Measurements from ENCODE around the gene CASK. TPM values are rescaled to one million over a fixed set of nuclear protein-coding genes. Genes with fewer than 3 reads are reported as not detected.

CASK gene
- polyA plus RNA-seq, 1 donor from 2014 or later: 58.3 TPM

DNA sequence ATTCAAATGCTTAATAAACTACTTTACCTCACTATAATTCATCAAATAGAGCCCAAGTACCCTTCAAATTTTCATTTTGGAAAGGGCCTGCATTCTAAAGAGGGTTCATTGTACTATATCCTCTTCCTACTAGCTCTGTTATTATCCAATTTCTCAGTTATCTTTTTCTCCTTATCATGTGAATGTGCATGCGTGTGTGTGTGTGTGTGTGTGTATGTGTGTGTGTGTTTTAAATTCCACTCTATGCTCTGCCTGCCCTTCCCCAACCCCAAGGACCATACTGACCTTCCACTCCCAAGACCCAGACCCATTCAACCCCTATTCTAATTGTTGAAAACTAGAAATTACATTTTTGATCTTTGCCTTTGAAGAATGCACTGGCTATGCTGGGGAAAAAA, 33.3 kb downstream of the CASK start:
- Histone ChIP-seq H3K9ac (ENCODE audit: low read length) (no peak overlapping the region), H3K9me2 (ENCODE audit: insufficient read depth, low read length) (no peaks in the 10 kb centered on the region), H3K79me2 (replicated peaks; ENCODE audit: insufficient read depth, low read length) (peaks cover 41% of the 10 kb centered on the region), H3K27me3 (ENCODE audit: insufficient read depth, low read depth, low read length) (no peaks in the 10 kb centered on the region), H3K36me3 (ENCODE audit: insufficient read depth, low read length) (no peaks in the 10 kb centered on the region), H3F3A (ENCODE audit: insufficient read depth, low read length, poor library complexity, severe bottlenecking) (no peaks in the 10 kb centered on the region), H3K4me2 (ENCODE audit: low read length) (no peak overlapping the region), H4K20me1 (ENCODE audit: insufficient read depth) (no peaks in the 10 kb centered on the region), H3K4me3 (ENCODE audit: low read length) (no peak overlapping the region), H3K27ac (ENCODE audit: low read length) (no peak overlapping the region), H2AFZ (ENCODE audit: low read depth, low read length) (no peak overlapping the region), H3K9me3 (ENCODE audit: low read length) (no peaks in the 10 kb centered on the region)
- no peak for TF ChIP-seq MXI1 (conservative IDR thresholded peaks at IDR 0.05; ENCODE audit: poor library complexity, severe bottlenecking)

- no peak overlapping the region for H3K9ac ChIP-seq (ENCODE audit: low read length)
- H3K27ac ChIP-seq (ENCODE audit: low read length): no peak overlapping the region
- no peaks in the 10 kb centered on the region for H4K20me1 ChIP-seq (ENCODE audit: insufficient read depth)
- no peak overlapping the region for H3K4me3 ChIP-seq (ENCODE audit: low read length)
- no peaks in the 10 kb centered on the region for H3F3A ChIP-seq (ENCODE audit: insufficient read depth, low read length, poor library complexity, severe bottlenecking)
- H3K9me3 ChIP-seq (ENCODE audit: low read length): no peaks in the 10 kb centered on the region
- peaks cover 46% of the 10 kb centered on the region for H3K79me2 ChIP-seq (replicated peaks; ENCODE audit: insufficient read depth, low read length)
- no peak overlapping the region for H2AFZ ChIP-seq (ENCODE audit: low read depth, low read length)
- H3K4me2 ChIP-seq (ENCODE audit: low read length): no peak overlapping the region
- TF ChIP-seq SMC3 (conservative IDR thresholded peaks at IDR 0.05; ENCODE audit: poor library complexity): no peak
- no peak for TF ChIP-seq RAD21 (conservative IDR thresholded peaks at IDR 0.05)
- no peaks in the 10 kb centered on the region for H3K36me3 ChIP-seq (ENCODE audit: insufficient read depth, low read length)
- H3K9me2 ChIP-seq (ENCODE audit: insufficient read depth, low read length): no peaks in the 10 kb centered on the region
- H3K27me3 ChIP-seq (ENCODE audit: insufficient read depth, low read depth, low read length): no peaks in the 10 kb centered on the region
Observed at GRCh38 chrX:41889317-41890025, 33.9 kb downstream of the CASK start.

DNA sequence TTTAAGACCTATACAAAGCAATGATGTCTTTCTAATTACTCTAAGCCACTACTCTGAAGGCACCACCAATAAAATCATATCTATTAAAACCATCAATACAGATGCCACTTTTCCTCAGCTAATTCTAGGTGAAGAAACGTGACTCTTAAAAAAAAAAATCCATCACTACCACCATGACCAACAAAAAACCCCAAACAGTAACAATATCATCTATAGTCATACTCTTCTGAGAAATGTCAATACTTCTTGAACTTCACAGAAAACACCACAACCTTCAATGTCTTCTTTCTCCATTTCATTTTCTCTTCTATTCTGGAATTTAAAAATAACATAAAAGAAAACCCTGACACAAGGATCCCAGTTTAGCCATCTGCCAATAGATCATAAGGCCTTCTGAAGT, 35.7 kb downstream of the CASK start:
- Histone ChIP-seq H4K20me1 (ENCODE audit: insufficient read depth) (no peaks in the 10 kb centered on the region), H3K27ac (ENCODE audit: low read length) (no peak overlapping the region), H3K9me3 (ENCODE audit: low read length) (no peaks in the 10 kb centered on the region), H3K79me2 (replicated peaks; ENCODE audit: insufficient read depth, low read length) (peaks cover 49% of the 10 kb centered on the region), H3K36me3 (ENCODE audit: insufficient read depth, low read length) (no peaks in the 10 kb centered on the region), H3K9me2 (ENCODE audit: insufficient read depth, low read length) (no peaks in the 10 kb centered on the region), H3K4me3 (ENCODE audit: low read length) (no peak overlapping the region), H2AFZ (ENCODE audit: low read depth, low read length) (no peak overlapping the region), H3K4me2 (ENCODE audit: low read length) (no peak overlapping the region), H3K27me3 (ENCODE audit: insufficient read depth, low read depth, low read length) (no peaks in the 10 kb centered on the region), H3F3A (ENCODE audit: insufficient read depth, low read length, poor library complexity, severe bottlenecking) (no peaks in the 10 kb centered on the region), H3K9ac (ENCODE audit: low read length) (no peak overlapping the region)
- no peak for TF ChIP-seq REST (IDR thresholded peaks at IDR 0.05; ENCODE audit: borderline replicate concordance)
- no peak for TF ChIP-seq CTCF (IDR thresholded peaks at IDR 0.05; ENCODE audit: poor library complexity, severe bottlenecking)
- no peak for TF ChIP-seq SMC3 (conservative IDR thresholded peaks at IDR 0.05; ENCODE audit: poor library complexity)
- no peak for TF ChIP-seq EP300 (conservative IDR thresholded peaks at IDR 0.05; ENCODE audit: poor library complexity, severe bottlenecking)
